H9 (cell line): ENCODE data around the gene MEMO1. TPM values are rescaled to one million over a fixed set of nuclear protein-coding genes. Genes with fewer than 3 reads are reported as not detected.
"Not testable (repeated sequence)": the region's sequence is repeated elsewhere in the genome, so short reads cannot be mapped to it uniquely, and the experiment has no call there.

ENCODE experiments used
- DNase-seq: peaks from one replicate; pipeline ENCODE4 v3.0.0-alpha.2; 2017
- H2AFZ ChIP-seq: one replicate; pipeline ENCODE4 v1.6.1; 2013; ENCODE audit warnings: mild to moderate bottlenecking, low read length, control low read depth, moderate library complexity
- H2AK5ac ChIP-seq: 2 replicates; pipeline ENCODE4 v1.6.1; 2013; ENCODE audit warnings: low read length, control low read depth, mixed read lengths; ENCODE audit not compliant: insufficient read length
- H2BK120ac ChIP-seq: one replicate; pipeline ENCODE4 v1.6.1; 2013; ENCODE audit warnings: low read depth, mild to moderate bottlenecking, low read length, control low read depth, inconsistent platforms; ENCODE audit not compliant: poor library complexity, severe bottlenecking
- H2BK12ac ChIP-seq: 2 replicates; pipeline ENCODE4 v1.6.1; 2013; ENCODE audit warnings: low read length, control low read depth, mixed read lengths, low read depth; ENCODE audit not compliant: insufficient read length
- H2BK15ac ChIP-seq: 2 replicates; pipeline ENCODE4 v1.6.1; 2013; ENCODE audit warnings: low read depth, low read length, control low read depth
- H2BK20ac ChIP-seq: one replicate; pipeline ENCODE4 v1.6.1; 2013; ENCODE audit warnings: low read depth, mild to moderate bottlenecking, low read length, control low read depth, inconsistent platforms; ENCODE audit not compliant: poor library complexity, severe bottlenecking
- H2BK5ac ChIP-seq: 2 replicates; pipeline ENCODE4 v1.6.1; 2013; ENCODE audit warnings: low read length, control low read depth, mixed read lengths; ENCODE audit not compliant: insufficient read length
- H3K14ac ChIP-seq: 2 replicates; pipeline ENCODE4 v1.6.1; 2013; ENCODE audit warnings: low read length, control low read depth; ENCODE audit not compliant: insufficient read depth
- H3K18ac ChIP-seq: 2 replicates; pipeline ENCODE4 v1.6.1; 2013; ENCODE audit warnings: low read depth, mild to moderate bottlenecking, mixed read lengths, low read length, control low read depth; ENCODE audit not compliant: insufficient read length
- H3K23ac ChIP-seq: 2 replicates; pipeline ENCODE4 v1.6.1; 2013; ENCODE audit warnings: low read length, control low read depth, mixed read lengths, low read depth; ENCODE audit not compliant: insufficient read length
- H3K23me2 ChIP-seq: 2 replicates; pipeline ENCODE4 v1.6.1; 2013; ENCODE audit warnings: low read depth, mild to moderate bottlenecking, mixed read lengths, low read length, control low read depth; ENCODE audit not compliant: insufficient read length, poor library complexity, severe bottlenecking
- H3K27ac ChIP-seq: 2 replicates; pipeline ENCODE4 v1.5.1; 2013; ENCODE audit warnings: low read length, control low read depth, mixed read lengths, low read depth; ENCODE audit not compliant: insufficient read length
- H3K27me3 ChIP-seq: 2 replicates; pipeline ENCODE4 v1.6.1; 2013; ENCODE audit warnings: low read length, control low read depth, inconsistent platforms; ENCODE audit not compliant: insufficient read depth
- H3K4ac ChIP-seq: 2 replicates; pipeline ENCODE4 v1.6.1; 2013; ENCODE audit warnings: low read depth, mild to moderate bottlenecking, control low read depth, inconsistent platforms, low read length, moderate library complexity
- H3K4me1 ChIP-seq: 2 replicates; pipeline ENCODE4 v1.6.1; 2013; ENCODE audit warnings: low read length, control low read depth, inconsistent platforms; ENCODE audit not compliant: insufficient read depth
- H3K4me2 ChIP-seq: 2 replicates; pipeline ENCODE4 v1.6.1; 2013; ENCODE audit warnings: low read length, control low read depth, mixed read lengths; ENCODE audit not compliant: insufficient read length, insufficient read depth
- H3K56ac ChIP-seq: 2 replicates; pipeline ENCODE4 v1.6.1; 2013; ENCODE audit warnings: low read depth, mild to moderate bottlenecking, mixed read lengths, low read length, control low read depth; ENCODE audit not compliant: insufficient read length
- H3K79me1 ChIP-seq: 2 replicates; pipeline ENCODE4 v1.6.1; 2013; ENCODE audit warnings: low read depth, mild to moderate bottlenecking, moderate library complexity, low read length, control low read depth, inconsistent platforms; ENCODE audit not compliant: insufficient read depth, poor library complexity, severe bottlenecking
- H3K79me2 ChIP-seq: 2 replicates; pipeline ENCODE4 v1.6.1; 2013; ENCODE audit warnings: low read length, control low read depth, inconsistent platforms; ENCODE audit not compliant: insufficient read depth
- H3K9ac ChIP-seq: 2 replicates; pipeline ENCODE4 v1.6.1; 2013; ENCODE audit warnings: low read length, control low read depth, mixed read lengths; ENCODE audit not compliant: insufficient read length; ENCODE audit errors: extremely low read depth
- H3K9me3 ChIP-seq: one replicate; pipeline ENCODE4 v1.6.1; 2013; ENCODE audit warnings: low read depth, low read length, inconsistent platforms; ENCODE audit not compliant: control insufficient read depth
- H3T11ph ChIP-seq: one replicate; pipeline ENCODE4 v1.6.1; 2013; ENCODE audit warnings: mild to moderate bottlenecking, low read length, control low read depth, inconsistent platforms
- H4K20me1 ChIP-seq: one replicate; pipeline ENCODE4 v1.6.1; 2013; ENCODE audit not compliant: control insufficient read depth, insufficient read length, insufficient read depth
- H4K5ac ChIP-seq: 2 replicates; pipeline ENCODE4 v1.6.1; 2013; ENCODE audit warnings: low read depth, mild to moderate bottlenecking, mixed read lengths, low read length, control low read depth; ENCODE audit not compliant: insufficient read length
- H4K8ac ChIP-seq: replicated peaks from 2 replicates; pipeline ENCODE4 v1.6.1; 2013; ENCODE audit warnings: low read length, control low read depth, mixed read lengths, low read depth; ENCODE audit not compliant: insufficient read length
- H4K91ac ChIP-seq: 2 replicates; pipeline ENCODE4 v1.6.1; 2013; ENCODE audit warnings: low read depth, mild to moderate bottlenecking, moderate library complexity, mixed read lengths, low read length, control low read depth; ENCODE audit not compliant: insufficient read length
- H3K27ac Mint-ChIP-seq, 3 experiments: 2 replicates in 2 of 3; 3 replicates in 1 of 3; pipeline ENCODE4 v1.8.0; 2020 to 2021; ENCODE audit warnings: mixed read lengths in 3 of 3, mild to moderate bottlenecking in 1 of 3, moderate library complexity in 1 of 3
- H3K27me3 Mint-ChIP-seq: 2 replicates; pipeline ENCODE4 v1.8.0; 2021; ENCODE audit warnings: low read depth, mild to moderate bottlenecking, moderate library complexity, mixed read lengths
- H3K36me3 Mint-ChIP-seq, 3 experiments: 2 replicates in 2 of 3; 3 replicates in 1 of 3; pipeline ENCODE4 v1.8.0; 2020 to 2021; ENCODE audit warnings: low read depth in 3 of 3, mixed read lengths in 3 of 3; ENCODE audit not compliant: insufficient read depth in 1 of 3
- H3K4me1 Mint-ChIP-seq, 2 experiments: 2 replicates each; pipeline ENCODE4 v1.8.0; 2020; ENCODE audit warnings: mixed read lengths in 2 of 2
- H3K4me3 Mint-ChIP-seq, 2 experiments: 2 replicates in 1 of 2; 3 replicates in 1 of 2; pipeline ENCODE4 v1.8.0; 2020 to 2021; ENCODE audit warnings: mild to moderate bottlenecking in 2 of 2, mixed read lengths in 2 of 2, moderate library complexity in 1 of 2
- H3K9me3 Mint-ChIP-seq, 2 experiments: 2 replicates in 1 of 2; 3 replicates in 1 of 2; pipeline ENCODE4 v1.8.0; 2020; ENCODE audit warnings: mild to moderate bottlenecking in 2 of 2, mixed read lengths in 2 of 2, moderate library complexity in 1 of 2
- CTCF ChIP-seq: fragments of 200-600 bp; sonication (generic); conservative IDR thresholded peaks from 3 replicates; pipeline ENCODE4 v1.8.0; 2021; ENCODE audit warnings: antibody characterized with exemption, mild to moderate bottlenecking
- WGBS: extraction: QIAGEN DNeasy Blood & Tissue Kit; methylation state at CpG from one replicate; pipeline ENCODE4 v1.1.7; 2013; ENCODE audit warnings: missing lambda C conversion rate, low lambda C conversion rate, mixed read lengths; ENCODE audit not compliant: insufficient read length; ENCODE audit errors: extremely low coverage; 5-methylcytosine and 5-hydroxymethylcytosine counted together
- total RNA-seq: library from RNA; stranded (reverse); gene quantifications from 2 replicates; pipeline ENCODE4 v1.2.1, GENCODE V29; 2021

MEMO1 gene
- total RNA-seq, 1 experiment from 2014 or later: 49.4 TPM

DNA sequence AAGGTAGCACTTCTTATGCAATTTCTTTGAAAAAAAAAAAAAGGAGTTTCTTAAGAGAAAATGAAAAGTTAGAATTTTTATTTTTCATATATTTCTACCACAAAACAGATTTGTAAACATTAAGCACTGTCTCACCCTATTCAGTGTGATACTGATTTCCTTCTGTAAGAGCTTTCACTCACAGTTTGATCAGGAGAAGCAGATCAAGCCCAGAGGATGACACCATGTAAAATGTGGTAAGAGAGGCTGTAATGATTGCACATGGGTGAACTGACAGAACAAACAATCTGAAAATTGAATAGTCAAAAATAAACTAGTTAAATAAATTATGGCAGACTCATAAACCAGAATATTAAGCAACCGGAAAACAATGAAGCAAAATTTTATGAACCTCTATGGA, 54.5 kb downstream of the MEMO1 start:
- no peak overlapping the region for H3K4ac ChIP-seq
- no peak overlapping the region for H3K27ac ChIP-seq
- H2BK12ac ChIP-seq: no peak overlapping the region
- H2BK15ac ChIP-seq: no peak overlapping the region
- H3K23ac ChIP-seq: no peak overlapping the region
- no peak overlapping the region for H3K27ac Mint-ChIP-seq
- H4K20me1 ChIP-seq: no peaks in the 10 kb centered on the region
- no peak overlapping the region for H3K4me3 Mint-ChIP-seq
- H3K9me3 ChIP-seq: no peaks in the 10 kb centered on the region
- no peaks in the 10 kb centered on the region for H3K4me1 Mint-ChIP-seq
- no peak overlapping the region for H4K8ac ChIP-seq
- no peak for TF ChIP-seq CTCF
- H2BK20ac ChIP-seq: no peak overlapping the region
- no peaks in the 10 kb centered on the region for H3K27me3 Mint-ChIP-seq
- no peak overlapping the region for H3K56ac ChIP-seq
- peaks cover 8% of the 10 kb centered on the region for H3K79me1 ChIP-seq
- H3K4me1 ChIP-seq: no peaks in the 10 kb centered on the region
- peaks cover 2% of the 10 kb centered on the region; the same call in 1 of the 2 replicates for H3K79me2 ChIP-seq
- H3K9me3 Mint-ChIP-seq: no peaks in the 10 kb centered on the region
- no peak overlapping the region for H3K4me2 ChIP-seq
- peaks cover 0 to 4% (median 2%) of the 10 kb centered on the region in 3 experiments; a peak in 1 of 7 replicates for H3K36me3 Mint-ChIP-seq
- no peak overlapping the region for H2AK5ac ChIP-seq
- H2BK5ac ChIP-seq: no peak overlapping the region
- no peak overlapping the region for H2AFZ ChIP-seq
- no peak overlapping the region for H4K5ac ChIP-seq
- no peak overlapping the region for H3T11ph ChIP-seq
- WGBS: no CpG with 5 or more reads among the region's 1 CpG
- H2BK120ac ChIP-seq: no peak overlapping the region
- no peak overlapping the region for H4K91ac ChIP-seq
- no peak overlapping the region for H3K14ac ChIP-seq
- H3K23me2 ChIP-seq: no peaks in the 10 kb centered on the region
- H3K9ac ChIP-seq: no peak overlapping the region
- no peak overlapping the region for H3K18ac ChIP-seq
- no peaks in the 10 kb centered on the region for H3K27me3 ChIP-seq
- no peak for DNase-seq

DNA sequence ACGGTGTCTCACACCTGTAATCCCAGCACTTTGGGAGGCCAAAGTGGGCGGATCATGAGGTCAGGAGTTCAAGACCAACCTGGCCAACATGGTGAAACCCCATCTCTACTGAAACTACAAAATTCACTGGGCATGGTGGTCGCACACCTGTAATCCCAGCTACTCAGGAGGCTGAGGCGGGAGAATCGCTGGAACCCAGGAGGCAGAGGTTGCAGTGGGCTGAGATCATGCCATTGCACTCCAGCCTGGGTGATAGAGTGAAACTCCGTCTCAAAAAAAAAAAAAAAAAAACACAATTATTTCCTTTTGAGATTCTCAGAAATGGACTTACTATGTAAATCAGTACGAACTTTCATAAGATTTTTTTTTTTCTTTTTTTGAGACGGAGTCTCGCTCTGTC, 57.7 kb downstream of the MEMO1 start:
- H2BK5ac ChIP-seq, H2AFZ ChIP-seq, H2BK12ac ChIP-seq, H3T11ph ChIP-seq, H3K9me3 ChIP-seq, H2BK20ac ChIP-seq, H3K27me3 ChIP-seq, H3K27ac Mint-ChIP-seq, H2BK120ac ChIP-seq, H4K20me1 ChIP-seq, H2AK5ac ChIP-seq, H3K4me2 ChIP-seq, H3K56ac ChIP-seq, H3K23ac ChIP-seq, H3K9me3 Mint-ChIP-seq, H3K4ac ChIP-seq, H3K14ac ChIP-seq, H4K5ac ChIP-seq, H3K79me1 ChIP-seq, H3K36me3 Mint-ChIP-seq, H3K18ac ChIP-seq, H3K9ac ChIP-seq, H2BK15ac ChIP-seq, DNase-seq, H3K27ac ChIP-seq, H3K4me1 Mint-ChIP-seq, H3K23me2 ChIP-seq, H3K4me1 ChIP-seq, H3K27me3 Mint-ChIP-seq, H4K8ac ChIP-seq, H4K91ac ChIP-seq, H3K4me3 Mint-ChIP-seq, H3K79me2 ChIP-seq: not testable (repeated sequence)
- WGBS: no CpG with 5 or more reads among the region's 9 CpGs
